K562 (cell line): Measurements from ENCODE around the gene DGCR2. TPM values are rescaled to one million over a fixed set of nuclear protein-coding genes. Genes with fewer than 3 reads are reported as not detected.

ENCODE experiments used
- BRF1 ChIP-seq: IDR thresholded peaks from 3 replicates; pipeline ENCODE4 v1.6.1; 2011; ENCODE audit warnings: borderline replicate concordance, mild to moderate bottlenecking; ENCODE audit not compliant: insufficient read length; ENCODE audit errors: extremely low read depth
- CBX8 ChIP-seq: fragments of 200-600 bp; sonication (generic); IDR thresholded peaks from 2 replicates; pipeline ENCODE4 v1.6.1; 2012; ENCODE audit warnings: borderline replicate concordance, mixed run types, low read depth, mild to moderate bottlenecking, moderate library complexity, mixed read lengths, low read length, control low read depth, inconsistent platforms; ENCODE audit not compliant: poor library complexity, severe bottlenecking; ENCODE audit errors: extremely low read depth
- FOXA1 ChIP-seq: fragments of 450-650 bp; IDR thresholded peaks from 2 replicates; pipeline ENCODE4 v1.6.1; 2016; ENCODE audit warnings: mild to moderate bottlenecking, borderline replicate concordance
- KLF13 ChIP-seq: fragments of 450-650 bp; IDR thresholded peaks from 2 replicates; pipeline ENCODE4 v1.6.1; 2016; ENCODE audit warnings: missing genetic modification characterization, low read depth, mild to moderate bottlenecking, missing compliant biosample characterization, moderate library complexity, borderline replicate concordance
- LEF1 ChIP-seq: fragments of 450-650 bp; IDR thresholded peaks from 2 replicates; pipeline ENCODE4 v1.6.1; 2016; ENCODE audit warnings: mild to moderate bottlenecking
- MEIS2 ChIP-seq: fragments of 450-650 bp; IDR thresholded peaks from 2 replicates; pipeline ENCODE4 v1.6.1; 2014; ENCODE audit warnings: mild to moderate bottlenecking; ENCODE audit not compliant: partially characterized antibody
- NBN ChIP-seq: fragments of 450-650 bp; IDR thresholded peaks from 2 replicates; pipeline ENCODE4 v1.6.1; 2016; ENCODE audit warnings: low read depth, mild to moderate bottlenecking
- NR3C1 ChIP-seq: sonication (generic); formaldehyde crosslinking; IDR thresholded peaks from 2 replicates; pipeline ENCODE4 v1.8.1; 2022; ENCODE audit warnings: missing genetic modification reagents
- PHTF2 ChIP-seq: fragments of 250-450 bp; sonication (Bioruptor Pico); IDR thresholded peaks from 2 replicates; pipeline ENCODE4 v1.5.0; 2021; ENCODE audit warnings: mild to moderate bottlenecking
- RBM15 ChIP-seq: fragments of 200-400 bp; formaldehyde crosslinking; IDR thresholded peaks from 2 replicates; pipeline ENCODE4 v1.6.1; 2018; ENCODE audit warnings: mild to moderate bottlenecking, low read length, moderate library complexity; ENCODE audit not compliant: insufficient read depth
- ZNF197 ChIP-seq: fragments of 200-800 bp; sonication (Bioruptor generic); IDR thresholded peaks from 2 replicates; pipeline ENCODE4 v1.6.1; 2016; ENCODE audit warnings: low read depth, missing genetic modification characterization, missing compliant biosample characterization
- ZNF277 ChIP-seq: fragments of 250-450 bp; sonication (Bioruptor Pico); IDR thresholded peaks from 2 replicates; pipeline ENCODE4 v1.8.0; 2022; ENCODE audit warnings: inconsistent platforms, mild to moderate bottlenecking, moderate library complexity, borderline replicate concordance
- ZNF75A ChIP-seq: fragments of 450-650 bp; formaldehyde crosslinking; IDR thresholded peaks from 2 replicates; pipeline ENCODE4 v1.4.0; 2020; ENCODE audit warnings: mild to moderate bottlenecking
- polyA plus RNA-seq, 8 experiments: library from polyadenylated mRNA; depleted of rRNA in 4 of 8; stranded (reverse) in 5 of 8; unstranded in 3 of 8; fragments of >200 nt; fragmentation: Nextera tagmentation in 2 of 8; fragmentation: Illumina TruSeq in 1 of 8; extraction: Ambion mirVana in 2 of 8; extraction: Trizol in 1 of 8; gene quantifications; 2 replicates each; pipeline versions ENCODE4 v1.2.1 to v1.2.3, GENCODE V29; 2011 to 2014; ENCODE audit warnings: inconsistent platforms in 1 of 8, missing spikeins in 1 of 8
- total RNA-seq, 7 experiments: library from RNA; depleted of rRNA in 6 of 7; stranded (reverse); fragments of >200 nt in 6 of 7; fragmentation: Illumina TruSeq in 2 of 7; extraction: Trizol in 2 of 7; gene quantifications; 2 replicates each; pipeline versions ENCODE4 v1.2.1 to v1.2.3, GENCODE V29; 2011 to 2021; ENCODE audit warnings: low replicate concordance in 1 of 7
- TF ChIP-seq, protein P1 (sequence below), 2 experiments: IDR thresholded peaks in 1 of 2; conservative IDR thresholded peaks in 1 of 2; 2 replicates each; pipeline ENCODE4 v1.6.1; 2016; ENCODE audit warnings: low read depth in 2 of 2, mild to moderate bottlenecking in 1 of 2, missing compliant biosample characterization in 1 of 2, missing genetic modification characterization in 1 of 2, moderate library complexity in 1 of 2
- TF ChIP-seq, protein P2 (sequence below): sonication (generic); formaldehyde crosslinking; IDR thresholded peaks from 2 replicates; pipeline ENCODE4 v1.8.1; 2023; ENCODE audit warnings: mild to moderate bottlenecking, missing genetic modification reagents
- TF ChIP-seq, protein P3 (sequence below), 3 experiments: IDR thresholded peaks in 2 of 3; conservative IDR thresholded peaks in 1 of 3; 2 replicates each; pipeline ENCODE4 v1.5.1; 2011 to 2012; ENCODE audit warnings: low read length in 3 of 3, mild to moderate bottlenecking in 3 of 3, control low read depth in 2 of 3, improper control_type of control experiment in 1 of 3, inconsistent platforms in 1 of 3, low read depth in 1 of 3, mixed read lengths in 1 of 3, moderate library complexity in 1 of 3; ENCODE audit not compliant: insufficient read depth in 2 of 3

Gene DGCR2
- total and polyA plus RNA-seq, 9 of the 15 experiments (the other 6 are each of a cell fraction or from before 2014, with no cell fraction given) = 0.69 to 101 (median 56.4) TPM

DNA sequence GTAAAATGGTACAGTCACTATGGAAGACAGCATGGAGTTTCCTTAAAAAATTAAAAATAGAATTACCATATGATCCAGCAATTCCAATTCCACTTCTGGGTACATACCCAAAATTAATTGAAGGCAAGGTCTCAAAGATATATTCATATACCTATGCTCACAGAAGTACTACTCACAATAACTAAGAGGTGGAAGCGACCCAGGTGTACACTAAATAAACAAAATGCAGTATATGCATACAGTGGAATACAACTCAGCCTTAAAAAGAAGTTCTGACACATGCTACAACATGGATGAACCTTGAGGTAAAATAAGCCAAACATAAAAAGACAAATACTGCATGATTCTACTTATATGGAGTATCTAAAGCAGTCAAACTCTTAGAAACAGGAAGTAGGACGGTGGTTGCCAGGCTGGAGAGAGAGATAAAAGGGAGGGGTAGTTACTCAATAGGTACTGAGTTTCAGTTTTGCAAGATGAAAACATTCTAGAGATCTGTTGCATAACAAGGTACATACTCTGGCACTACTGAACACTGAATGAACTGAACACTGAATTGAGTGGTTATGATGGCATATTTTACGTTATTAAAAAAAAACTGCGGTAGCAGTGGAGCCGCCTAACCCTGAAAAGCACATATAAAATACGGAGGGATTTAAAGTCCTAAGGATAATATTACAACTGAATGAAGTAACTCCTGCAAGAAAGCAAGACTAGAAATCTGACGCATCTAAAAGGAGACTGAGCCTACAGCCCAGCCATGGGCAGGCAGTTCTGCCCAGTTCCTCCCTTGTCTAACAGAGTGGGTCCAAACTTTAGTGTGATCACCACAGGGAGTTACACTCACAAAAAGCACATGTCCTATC lies 12.8 kb downstream of the DGCR2 start (continued):
- TF ChIP-seq ZNF277 (CRISPR knock-in tag) (no peak), NBN (peak; percentile 93), FOXA1 (no peak), RBM15 (no peak), NR3C1 (no peak), KLF13 (tag) (0 out of 2 replicates have a peak, but pooled peaks have one; percentile 54), BRF1 (no peak), LEF1 (peak; percentile 96), ZNF75A (CRISPR knock-in tag) (peak; percentile 56; the same call in 1 of the 2 replicates), MEIS2 (no peak), PHTF2 (CRISPR knock-in tag) (no peak), CBX8 (no peak), ZNF197 (no peak)
- TF ChIP-seq, protein P1, sequence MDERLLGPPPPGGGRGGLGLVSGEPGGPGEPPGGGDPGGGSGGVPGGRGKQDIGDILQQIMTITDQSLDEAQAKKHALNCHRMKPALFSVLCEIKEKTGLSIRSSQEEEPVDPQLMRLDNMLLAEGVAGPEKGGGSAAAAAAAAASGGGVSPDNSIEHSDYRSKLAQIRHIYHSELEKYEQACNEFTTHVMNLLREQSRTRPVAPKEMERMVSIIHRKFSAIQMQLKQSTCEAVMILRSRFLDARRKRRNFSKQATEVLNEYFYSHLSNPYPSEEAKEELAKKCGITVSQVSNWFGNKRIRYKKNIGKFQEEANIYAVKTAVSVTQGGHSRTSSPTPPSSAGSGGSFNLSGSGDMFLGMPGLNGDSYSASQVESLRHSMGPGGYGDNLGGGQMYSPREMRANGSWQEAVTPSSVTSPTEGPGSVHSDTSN (CRISPR knock-in tag; IDR thresholded peaks at IDR 0.05; ENCODE audit: low read depth) = no peak
- TF ChIP-seq, protein P1 (tag; conservative IDR thresholded peaks at IDR 0.05; ENCODE audit: low read depth) = 0 out of 2 replicates have a peak, but pooled peaks have one; percentile 6
- TF ChIP-seq, protein P2, sequence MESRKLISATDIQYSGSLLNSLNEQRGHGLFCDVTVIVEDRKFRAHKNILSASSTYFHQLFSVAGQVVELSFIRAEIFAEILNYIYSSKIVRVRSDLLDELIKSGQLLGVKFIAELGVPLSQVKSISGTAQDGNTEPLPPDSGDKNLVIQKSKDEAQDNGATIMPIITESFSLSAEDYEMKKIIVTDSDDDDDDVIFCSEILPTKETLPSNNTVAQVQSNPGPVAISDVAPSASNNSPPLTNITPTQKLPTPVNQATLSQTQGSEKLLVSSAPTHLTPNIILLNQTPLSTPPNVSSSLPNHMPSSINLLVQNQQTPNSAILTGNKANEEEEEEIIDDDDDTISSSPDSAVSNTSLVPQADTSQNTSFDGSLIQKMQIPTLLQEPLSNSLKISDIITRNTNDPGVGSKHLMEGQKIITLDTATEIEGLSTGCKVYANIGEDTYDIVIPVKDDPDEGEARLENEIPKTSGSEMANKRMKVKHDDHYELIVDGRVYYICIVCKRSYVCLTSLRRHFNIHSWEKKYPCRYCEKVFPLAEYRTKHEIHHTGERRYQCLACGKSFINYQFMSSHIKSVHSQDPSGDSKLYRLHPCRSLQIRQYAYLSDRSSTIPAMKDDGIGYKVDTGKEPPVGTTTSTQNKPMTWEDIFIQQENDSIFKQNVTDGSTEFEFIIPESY (CRISPR knock-in tag) = peak; percentile 41; the same call in 1 of the 2 replicates
- TF ChIP-seq, protein P3, sequence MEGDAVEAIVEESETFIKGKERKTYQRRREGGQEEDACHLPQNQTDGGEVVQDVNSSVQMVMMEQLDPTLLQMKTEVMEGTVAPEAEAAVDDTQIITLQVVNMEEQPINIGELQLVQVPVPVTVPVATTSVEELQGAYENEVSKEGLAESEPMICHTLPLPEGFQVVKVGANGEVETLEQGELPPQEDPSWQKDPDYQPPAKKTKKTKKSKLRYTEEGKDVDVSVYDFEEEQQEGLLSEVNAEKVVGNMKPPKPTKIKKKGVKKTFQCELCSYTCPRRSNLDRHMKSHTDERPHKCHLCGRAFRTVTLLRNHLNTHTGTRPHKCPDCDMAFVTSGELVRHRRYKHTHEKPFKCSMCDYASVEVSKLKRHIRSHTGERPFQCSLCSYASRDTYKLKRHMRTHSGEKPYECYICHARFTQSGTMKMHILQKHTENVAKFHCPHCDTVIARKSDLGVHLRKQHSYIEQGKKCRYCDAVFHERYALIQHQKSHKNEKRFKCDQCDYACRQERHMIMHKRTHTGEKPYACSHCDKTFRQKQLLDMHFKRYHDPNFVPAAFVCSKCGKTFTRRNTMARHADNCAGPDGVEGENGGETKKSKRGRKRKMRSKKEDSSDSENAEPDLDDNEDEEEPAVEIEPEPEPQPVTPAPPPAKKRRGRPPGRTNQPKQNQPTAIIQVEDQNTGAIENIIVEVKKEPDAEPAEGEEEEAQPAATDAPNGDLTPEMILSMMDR (IDR thresholded peaks at IDR 0.05 in 2 of 3, conservative IDR thresholded peaks at IDR 0.05 in 1 of 3; ENCODE audit: insufficient read depth in 2 of 3, low read depth in 1 of 3, low read length in 3 of 3) = no peak
